H9 (cell line): ENCODE results near the gene C2orf80. TPM values are rescaled to one million over a fixed set of nuclear protein-coding genes. Genes with fewer than 3 reads are reported as not detected.

Experiments
- DNase-seq: peaks from one replicate; pipeline ENCODE4 v3.0.0-alpha.2; 2017
- H2AFZ ChIP-seq: one replicate; pipeline ENCODE4 v1.6.1; 2013; ENCODE audit warnings: mild to moderate bottlenecking, low read length, control low read depth, moderate library complexity
- H2AK5ac ChIP-seq: 2 replicates; pipeline ENCODE4 v1.6.1; 2013; ENCODE audit warnings: low read length, control low read depth, mixed read lengths; ENCODE audit not compliant: insufficient read length
- H2BK120ac ChIP-seq: one replicate; pipeline ENCODE4 v1.6.1; 2013; ENCODE audit warnings: low read depth, mild to moderate bottlenecking, low read length, control low read depth, inconsistent platforms; ENCODE audit not compliant: poor library complexity, severe bottlenecking
- H2BK12ac ChIP-seq: 2 replicates; pipeline ENCODE4 v1.6.1; 2013; ENCODE audit warnings: low read length, control low read depth, mixed read lengths, low read depth; ENCODE audit not compliant: insufficient read length
- H2BK15ac ChIP-seq: 2 replicates; pipeline ENCODE4 v1.6.1; 2013; ENCODE audit warnings: low read depth, low read length, control low read depth
- H2BK20ac ChIP-seq: one replicate; pipeline ENCODE4 v1.6.1; 2013; ENCODE audit warnings: low read depth, mild to moderate bottlenecking, low read length, control low read depth, inconsistent platforms; ENCODE audit not compliant: poor library complexity, severe bottlenecking
- H2BK5ac ChIP-seq: 2 replicates; pipeline ENCODE4 v1.6.1; 2013; ENCODE audit warnings: low read length, control low read depth, mixed read lengths; ENCODE audit not compliant: insufficient read length
- H3K14ac ChIP-seq: 2 replicates; pipeline ENCODE4 v1.6.1; 2013; ENCODE audit warnings: low read length, control low read depth; ENCODE audit not compliant: insufficient read depth
- H3K18ac ChIP-seq: 2 replicates; pipeline ENCODE4 v1.6.1; 2013; ENCODE audit warnings: low read depth, mild to moderate bottlenecking, mixed read lengths, low read length, control low read depth; ENCODE audit not compliant: insufficient read length
- H3K23ac ChIP-seq: 2 replicates; pipeline ENCODE4 v1.6.1; 2013; ENCODE audit warnings: low read length, control low read depth, mixed read lengths, low read depth; ENCODE audit not compliant: insufficient read length
- H3K23me2 ChIP-seq: 2 replicates; pipeline ENCODE4 v1.6.1; 2013; ENCODE audit warnings: low read depth, mild to moderate bottlenecking, mixed read lengths, low read length, control low read depth; ENCODE audit not compliant: insufficient read length, poor library complexity, severe bottlenecking
- H3K27ac ChIP-seq: 2 replicates; pipeline ENCODE4 v1.5.1; 2013; ENCODE audit warnings: low read length, control low read depth, mixed read lengths, low read depth; ENCODE audit not compliant: insufficient read length
- H3K27me3 ChIP-seq: 2 replicates; pipeline ENCODE4 v1.6.1; 2013; ENCODE audit warnings: low read length, control low read depth, inconsistent platforms; ENCODE audit not compliant: insufficient read depth
- H3K4ac ChIP-seq: 2 replicates; pipeline ENCODE4 v1.6.1; 2013; ENCODE audit warnings: low read depth, mild to moderate bottlenecking, control low read depth, inconsistent platforms, low read length, moderate library complexity
- H3K4me1 ChIP-seq: 2 replicates; pipeline ENCODE4 v1.6.1; 2013; ENCODE audit warnings: low read length, control low read depth, inconsistent platforms; ENCODE audit not compliant: insufficient read depth
- H3K4me2 ChIP-seq: 2 replicates; pipeline ENCODE4 v1.6.1; 2013; ENCODE audit warnings: low read length, control low read depth, mixed read lengths; ENCODE audit not compliant: insufficient read length, insufficient read depth
- H3K56ac ChIP-seq: 2 replicates; pipeline ENCODE4 v1.6.1; 2013; ENCODE audit warnings: low read depth, mild to moderate bottlenecking, mixed read lengths, low read length, control low read depth; ENCODE audit not compliant: insufficient read length
- H3K79me1 ChIP-seq: 2 replicates; pipeline ENCODE4 v1.6.1; 2013; ENCODE audit warnings: low read depth, mild to moderate bottlenecking, moderate library complexity, low read length, control low read depth, inconsistent platforms; ENCODE audit not compliant: insufficient read depth, poor library complexity, severe bottlenecking
- H3K79me2 ChIP-seq: 2 replicates; pipeline ENCODE4 v1.6.1; 2013; ENCODE audit warnings: low read length, control low read depth, inconsistent platforms; ENCODE audit not compliant: insufficient read depth
- H3K9ac ChIP-seq: 2 replicates; pipeline ENCODE4 v1.6.1; 2013; ENCODE audit warnings: low read length, control low read depth, mixed read lengths; ENCODE audit not compliant: insufficient read length; ENCODE audit errors: extremely low read depth
- H3K9me3 ChIP-seq: one replicate; pipeline ENCODE4 v1.6.1; 2013; ENCODE audit warnings: low read depth, low read length, inconsistent platforms; ENCODE audit not compliant: control insufficient read depth
- H3T11ph ChIP-seq: one replicate; pipeline ENCODE4 v1.6.1; 2013; ENCODE audit warnings: mild to moderate bottlenecking, low read length, control low read depth, inconsistent platforms
- H4K20me1 ChIP-seq: one replicate; pipeline ENCODE4 v1.6.1; 2013; ENCODE audit not compliant: control insufficient read depth, insufficient read length, insufficient read depth
- H4K5ac ChIP-seq: 2 replicates; pipeline ENCODE4 v1.6.1; 2013; ENCODE audit warnings: low read depth, mild to moderate bottlenecking, mixed read lengths, low read length, control low read depth; ENCODE audit not compliant: insufficient read length
- H4K8ac ChIP-seq: replicated peaks from 2 replicates; pipeline ENCODE4 v1.6.1; 2013; ENCODE audit warnings: low read length, control low read depth, mixed read lengths, low read depth; ENCODE audit not compliant: insufficient read length
- H4K91ac ChIP-seq: 2 replicates; pipeline ENCODE4 v1.6.1; 2013; ENCODE audit warnings: low read depth, mild to moderate bottlenecking, moderate library complexity, mixed read lengths, low read length, control low read depth; ENCODE audit not compliant: insufficient read length
- H3K27ac Mint-ChIP-seq, 3 experiments: 2 replicates in 2 of 3; 3 replicates in 1 of 3; pipeline ENCODE4 v1.8.0; 2020 to 2021; ENCODE audit warnings: mixed read lengths in 3 of 3, mild to moderate bottlenecking in 1 of 3, moderate library complexity in 1 of 3
- H3K27me3 Mint-ChIP-seq: 2 replicates; pipeline ENCODE4 v1.8.0; 2021; ENCODE audit warnings: low read depth, mild to moderate bottlenecking, moderate library complexity, mixed read lengths
- H3K36me3 Mint-ChIP-seq, 3 experiments: 2 replicates in 2 of 3; 3 replicates in 1 of 3; pipeline ENCODE4 v1.8.0; 2020 to 2021; ENCODE audit warnings: low read depth in 3 of 3, mixed read lengths in 3 of 3; ENCODE audit not compliant: insufficient read depth in 1 of 3
- H3K4me1 Mint-ChIP-seq, 2 experiments: 2 replicates each; pipeline ENCODE4 v1.8.0; 2020; ENCODE audit warnings: mixed read lengths in 2 of 2
- H3K4me3 Mint-ChIP-seq, 2 experiments: 2 replicates in 1 of 2; 3 replicates in 1 of 2; pipeline ENCODE4 v1.8.0; 2020 to 2021; ENCODE audit warnings: mild to moderate bottlenecking in 2 of 2, mixed read lengths in 2 of 2, moderate library complexity in 1 of 2
- H3K9me3 Mint-ChIP-seq, 2 experiments: 2 replicates in 1 of 2; 3 replicates in 1 of 2; pipeline ENCODE4 v1.8.0; 2020; ENCODE audit warnings: mild to moderate bottlenecking in 2 of 2, mixed read lengths in 2 of 2, moderate library complexity in 1 of 2
- WGBS: extraction: QIAGEN DNeasy Blood & Tissue Kit; methylation state at CpG from one replicate; pipeline ENCODE4 v1.1.7; 2013; ENCODE audit warnings: missing lambda C conversion rate, low lambda C conversion rate, mixed read lengths; ENCODE audit not compliant: insufficient read length; ENCODE audit errors: extremely low coverage; 5-methylcytosine and 5-hydroxymethylcytosine counted together
- total RNA-seq: library from RNA; stranded (reverse); gene quantifications from 2 replicates; pipeline ENCODE4 v1.2.1, GENCODE V29; 2021
- TF ChIP-seq, protein P1 (sequence below): fragments of 200-600 bp; sonication (generic); conservative IDR thresholded peaks from 3 replicates; pipeline ENCODE4 v1.8.0; 2021; ENCODE audit warnings: antibody characterized with exemption, mild to moderate bottlenecking

Gene C2orf80
- total RNA-seq, 1 experiment from 2014 or later = not detected

- Histone ChIP-seq H3K4me2 (no peak overlapping the region), H2BK20ac (no peak overlapping the region), H2AK5ac (no peak overlapping the region), H2BK15ac (no peak overlapping the region), H4K8ac (no peak overlapping the region), H3K9me3 (no peaks in the 10 kb centered on the region), H3K56ac (no peak overlapping the region), H3K18ac (no peak overlapping the region), H3K14ac (no peak overlapping the region), H3K4me1 (no peaks in the 10 kb centered on the region), H2AFZ (no peak overlapping the region), H3T11ph (no peak overlapping the region), H3K79me2 (no peaks in the 10 kb centered on the region), H3K27ac (no peak overlapping the region), H4K20me1 (no peaks in the 10 kb centered on the region), H4K91ac (no peak overlapping the region), H3K4ac (no peak overlapping the region), H3K27me3 (no peaks in the 10 kb centered on the region), H2BK5ac (no peak overlapping the region), H2BK12ac (no peak overlapping the region), H2BK120ac (no peak overlapping the region), H3K9ac (no peak overlapping the region), H4K5ac (no peak overlapping the region), H3K23ac (no peak overlapping the region), H3K79me1 (no peaks in the 10 kb centered on the region), H3K23me2 (no peaks in the 10 kb centered on the region)
- H3K27ac Mint-ChIP-seq = no peak overlapping the region
- H3K4me1 Mint-ChIP-seq = peaks cover 2 to 18% of the 10 kb centered on the region in 2 experiments; a peak in 3 of 4 replicates
- H3K27me3 Mint-ChIP-seq = no peaks in the 10 kb centered on the region; the same call in 1 of the 2 replicates
- no peak overlapping the region for H3K4me3 Mint-ChIP-seq
- WGBS = no CpG with 5 or more reads among the region's 6 CpGs
- H3K36me3 Mint-ChIP-seq = no peaks in the 10 kb centered on the region
- no peak for DNase-seq
- TF ChIP-seq, protein P1, sequence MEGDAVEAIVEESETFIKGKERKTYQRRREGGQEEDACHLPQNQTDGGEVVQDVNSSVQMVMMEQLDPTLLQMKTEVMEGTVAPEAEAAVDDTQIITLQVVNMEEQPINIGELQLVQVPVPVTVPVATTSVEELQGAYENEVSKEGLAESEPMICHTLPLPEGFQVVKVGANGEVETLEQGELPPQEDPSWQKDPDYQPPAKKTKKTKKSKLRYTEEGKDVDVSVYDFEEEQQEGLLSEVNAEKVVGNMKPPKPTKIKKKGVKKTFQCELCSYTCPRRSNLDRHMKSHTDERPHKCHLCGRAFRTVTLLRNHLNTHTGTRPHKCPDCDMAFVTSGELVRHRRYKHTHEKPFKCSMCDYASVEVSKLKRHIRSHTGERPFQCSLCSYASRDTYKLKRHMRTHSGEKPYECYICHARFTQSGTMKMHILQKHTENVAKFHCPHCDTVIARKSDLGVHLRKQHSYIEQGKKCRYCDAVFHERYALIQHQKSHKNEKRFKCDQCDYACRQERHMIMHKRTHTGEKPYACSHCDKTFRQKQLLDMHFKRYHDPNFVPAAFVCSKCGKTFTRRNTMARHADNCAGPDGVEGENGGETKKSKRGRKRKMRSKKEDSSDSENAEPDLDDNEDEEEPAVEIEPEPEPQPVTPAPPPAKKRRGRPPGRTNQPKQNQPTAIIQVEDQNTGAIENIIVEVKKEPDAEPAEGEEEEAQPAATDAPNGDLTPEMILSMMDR = no peak
- no peaks in the 10 kb centered on the region for H3K9me3 Mint-ChIP-seq
Measured at GRCh38 chr2:208175840-208176153, 14.0 kb downstream of the C2orf80 start.
